ENCODE measurements around the gene PCYOX1L.

DNA sequence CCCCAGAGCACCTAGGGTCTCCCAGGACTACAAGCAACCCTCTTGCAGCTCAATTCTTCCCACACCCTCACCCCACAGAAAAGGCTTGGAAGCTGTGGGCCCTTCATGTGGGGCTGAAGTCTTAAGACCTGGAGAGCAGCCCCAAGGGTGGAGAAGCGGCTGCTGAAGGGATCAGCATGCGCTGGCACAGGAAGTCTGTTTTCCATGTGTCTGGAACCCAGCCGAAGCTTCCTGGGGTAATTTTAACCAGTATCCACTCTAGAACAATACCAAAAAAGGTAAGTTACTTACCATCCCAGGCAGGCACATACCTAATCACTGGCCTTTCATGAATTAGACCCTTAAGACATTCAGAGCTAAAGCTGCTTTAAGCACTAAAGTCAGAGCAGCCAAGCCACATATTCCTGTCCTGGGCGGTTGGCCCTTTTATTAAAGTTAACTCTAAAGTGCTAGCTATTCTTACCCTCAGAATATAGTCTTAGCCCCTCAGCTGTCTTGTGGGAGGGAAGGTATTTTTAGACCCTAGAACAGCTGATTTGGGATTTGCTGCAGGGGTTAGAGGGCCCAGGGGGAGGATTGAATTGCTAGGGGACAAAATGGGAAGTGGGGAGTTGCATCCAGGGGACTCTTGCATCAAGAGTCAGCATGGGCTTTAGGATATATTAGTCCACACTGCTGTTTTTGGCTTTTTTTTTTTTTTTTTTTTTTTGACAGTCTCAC, 14.4 kb downstream of the PCYOX1L start:
- no peak for TF ChIP-seq POLR2A (IDR thresholded peaks at IDR 0.05; ENCODE audit: low read length)
- TF ChIP-seq GATA1 (IDR thresholded peaks at IDR 0.05; ENCODE audit: low read depth, low read length): no peak

All from erythroblast (primary cell).